Stimulated activated CD4-positive, alpha-beta T cell treated with anti-CD3 and anti-CD28 coated beads, TNF-alpha, amount 100 ng/mL, for 24 hours (primary cell): ENCODE results near the gene NFKB2.

Experiments
- DNase-seq, 3 experiments: peaks; one replicate each; pipeline ENCODE4 v3.0.0-alpha.2; 2020; ENCODE audit warnings: low read depth in 3 of 3

Gene NFKB2

DNA sequence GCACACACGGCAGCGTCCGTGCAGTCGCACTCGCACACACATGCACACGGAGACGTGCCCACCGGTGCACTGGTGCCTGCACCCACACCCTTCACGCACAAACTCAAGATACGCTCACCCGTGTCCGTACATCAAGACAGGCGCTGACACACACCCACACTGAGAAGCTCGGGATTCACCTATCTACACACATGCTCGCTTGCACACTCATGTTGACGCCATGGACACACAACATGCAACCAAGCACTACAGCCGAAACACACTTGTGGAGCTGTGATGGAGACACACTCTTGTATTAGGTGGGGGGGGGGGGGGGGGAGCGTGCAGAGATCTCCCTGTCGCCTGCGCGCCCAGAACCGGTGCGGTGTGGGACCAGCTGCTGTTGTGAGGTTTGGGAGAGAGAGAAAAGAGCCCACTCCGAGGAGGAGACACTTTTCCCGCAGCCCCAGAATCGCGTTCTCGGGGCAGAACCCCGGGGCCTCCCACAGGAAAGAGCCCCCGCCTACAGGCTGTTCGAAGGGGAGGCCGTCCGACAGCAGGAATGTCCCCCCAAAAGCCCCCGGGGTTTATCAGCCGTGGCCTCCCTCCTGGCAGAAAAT lies 605 bp upstream of the NFKB2 start:
- peak in 2 of 3 experiments; percentile 48 to 52 for DNase-seq

DNA sequence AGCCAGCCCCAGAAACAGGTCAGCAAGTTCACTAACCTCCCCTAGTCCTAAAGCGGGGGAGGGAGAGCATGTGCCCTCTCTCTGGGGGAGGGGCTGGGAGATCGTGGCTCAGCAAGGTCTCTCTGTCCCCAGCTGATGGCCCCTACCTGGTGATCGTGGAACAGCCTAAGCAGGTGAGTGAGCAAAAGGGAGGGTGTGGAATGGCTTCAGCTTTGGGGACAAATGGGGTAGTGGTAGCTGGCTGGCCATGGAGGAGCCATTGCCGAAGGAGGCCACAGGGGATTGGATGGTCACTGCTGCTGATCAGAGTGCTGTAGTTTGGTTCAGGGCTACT lies 779 bp downstream of the NFKB2 start:
- no peak for DNase-seq

- DNase-seq: no peak
Observed at GRCh38 chr10:102396730-102397151, 1.2 kb downstream of the NFKB2 start.

GRCh38 chr10:102397222-102398171 lies 2.0 kb downstream of the NFKB2 start:
- DNase-seq: no peak

DNA sequence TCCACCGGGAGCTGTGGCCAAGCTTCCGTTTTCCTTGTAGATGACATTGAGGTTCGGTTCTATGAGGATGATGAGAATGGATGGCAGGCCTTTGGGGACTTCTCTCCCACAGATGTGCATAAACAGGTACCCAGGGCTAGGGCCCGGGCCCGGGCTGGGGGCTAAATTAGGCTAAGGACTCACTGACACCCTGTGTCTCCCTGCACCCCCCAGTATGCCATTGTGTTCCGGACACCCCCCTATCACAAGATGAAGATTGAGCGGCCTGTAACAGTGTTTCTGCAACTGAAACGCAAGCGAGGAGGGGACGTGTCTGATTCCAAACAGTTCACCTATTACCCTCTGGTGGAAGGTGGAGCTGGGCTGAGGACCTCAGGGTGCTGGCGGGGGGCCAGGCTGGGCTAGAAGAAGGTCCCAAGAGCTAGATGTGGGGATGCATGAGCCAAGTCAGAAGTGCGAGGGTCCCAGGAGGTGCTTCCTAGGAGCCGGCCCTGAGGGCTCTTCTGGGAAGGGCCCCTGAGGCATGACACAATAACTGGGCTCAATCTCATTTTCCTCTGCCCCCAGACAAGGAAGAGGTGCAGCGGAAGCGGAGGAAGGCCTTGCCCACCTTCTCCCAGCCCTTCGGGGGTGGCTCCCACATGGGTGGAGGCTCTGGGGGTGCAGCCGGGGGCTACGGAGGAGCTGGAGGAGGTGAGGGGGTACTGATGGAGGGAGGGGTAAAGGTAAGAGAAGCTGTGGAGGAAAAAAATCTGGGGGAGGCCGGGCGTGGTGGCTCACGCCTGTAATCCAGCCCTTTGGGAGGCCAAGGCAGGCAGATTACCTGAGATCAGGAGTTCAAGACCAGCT lies 2.9 kb downstream of the NFKB2 start:
- DNase-seq: no peak

- peak; percentile 74 to 88 (median 77) for DNase-seq
Observed at GRCh38 chr10:102399217-102400021, 3.9 kb downstream of the NFKB2 start.

- DNase-seq: no peak
Observed at GRCh38 chr10:102400076-102400475, 4.6 kb downstream of the NFKB2 start.

DNA sequence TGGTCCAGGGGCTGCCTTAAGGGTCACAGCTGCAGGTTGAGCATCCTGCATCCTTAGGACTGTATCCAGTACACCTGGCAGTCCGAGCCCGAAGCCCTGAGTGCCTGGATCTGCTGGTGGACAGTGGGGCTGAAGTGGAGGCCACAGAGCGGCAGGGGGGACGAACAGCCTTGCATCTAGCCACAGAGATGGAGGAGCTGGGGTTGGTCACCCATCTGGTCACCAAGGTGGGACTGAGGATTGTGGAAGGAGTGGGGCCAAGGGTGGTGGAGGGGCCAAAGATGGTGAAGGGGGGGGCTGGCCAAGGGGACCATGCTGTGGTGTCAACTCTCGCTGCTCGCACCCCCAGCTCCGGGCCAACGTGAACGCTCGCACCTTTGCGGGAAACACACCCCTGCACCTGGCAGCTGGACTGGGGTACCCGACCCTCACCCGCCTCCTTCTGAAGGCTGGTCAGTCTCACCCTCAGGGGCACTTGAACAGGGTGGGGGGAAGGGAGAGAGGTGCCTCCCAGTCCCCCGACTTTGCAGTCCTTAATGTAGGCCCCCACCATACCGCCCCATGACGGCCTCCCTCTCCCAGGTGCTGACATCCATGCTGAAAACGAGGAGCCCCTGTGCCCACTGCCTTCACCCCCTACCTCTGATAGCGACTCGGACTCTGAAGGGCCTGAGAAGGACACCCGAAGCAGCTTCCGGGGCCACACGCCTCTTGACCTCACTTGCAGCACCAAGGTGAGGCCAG lies 5.3 kb downstream of the NFKB2 start:
- DNase-seq: no peak

- DNase-seq: no peak
Observed at GRCh38 chr10:102401342-102401654, 5.8 kb downstream of the NFKB2 start.

GRCh38 chr10:102401735-102402511 lies 6.4 kb downstream of the NFKB2 start:
- DNase-seq: no peak

GRCh38 chr10:102402512-102402896 lies 7.0 kb downstream of the NFKB2 start:
- no peak for DNase-seq

DNA sequence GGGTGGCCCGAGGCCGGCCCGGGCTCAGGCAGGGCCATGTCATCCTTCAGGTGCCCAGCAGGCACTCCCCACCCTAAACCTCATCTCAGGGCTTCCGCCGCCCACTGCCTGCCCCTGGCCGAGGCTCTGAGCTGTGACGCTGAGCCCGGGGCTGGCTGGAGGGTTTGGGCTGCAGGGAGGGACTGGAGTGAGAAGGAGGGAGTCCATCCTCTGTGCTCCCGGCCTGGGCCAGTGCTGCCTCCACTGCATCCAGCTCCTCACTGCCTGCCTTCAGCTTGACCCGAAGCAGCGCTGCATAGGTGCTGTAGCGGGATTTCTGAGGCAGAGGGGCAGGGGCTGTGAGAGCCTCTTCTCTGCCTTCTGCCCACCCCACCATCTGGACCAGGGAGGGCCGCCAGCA lies 7.6 kb downstream of the NFKB2 start:
- no peak for DNase-seq

DNA sequence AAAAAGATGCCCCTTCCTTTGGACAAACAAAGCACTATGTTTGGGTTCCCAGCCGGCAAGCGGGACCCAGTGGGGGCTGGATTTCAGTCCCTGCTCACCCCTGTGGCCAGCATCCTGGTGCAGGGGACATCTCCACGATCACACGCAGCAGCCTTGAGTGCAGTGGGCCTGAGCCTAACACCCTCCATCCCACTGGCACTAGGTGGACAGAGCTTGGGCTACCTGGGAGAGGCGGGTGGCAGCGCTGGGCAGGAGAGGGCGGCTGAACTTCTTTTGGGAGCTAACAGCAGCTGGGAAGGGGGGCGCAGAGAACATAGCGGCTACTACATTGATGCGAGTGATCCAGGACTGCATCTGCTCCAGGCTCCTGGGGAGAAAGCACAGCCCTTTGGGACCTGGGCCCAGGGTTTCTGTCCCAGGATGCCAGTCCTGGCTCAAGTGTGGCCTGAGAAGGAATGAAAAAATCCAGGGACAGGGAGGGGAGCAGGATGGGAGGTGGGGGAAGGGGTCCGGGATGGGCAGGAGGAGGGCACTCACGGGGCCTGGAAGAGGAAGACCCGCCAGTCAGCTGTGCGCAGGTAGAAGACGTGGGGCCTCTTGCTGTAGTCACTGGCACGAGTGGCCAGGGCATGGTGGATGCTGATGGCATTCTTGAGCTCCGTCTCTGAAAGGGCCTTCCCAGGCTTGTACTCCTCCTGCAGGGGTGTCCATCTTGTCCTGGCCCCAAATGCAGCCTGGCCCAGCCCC lies 9.0 kb downstream of the NFKB2 start:
- no peak for DNase-seq

DNA sequence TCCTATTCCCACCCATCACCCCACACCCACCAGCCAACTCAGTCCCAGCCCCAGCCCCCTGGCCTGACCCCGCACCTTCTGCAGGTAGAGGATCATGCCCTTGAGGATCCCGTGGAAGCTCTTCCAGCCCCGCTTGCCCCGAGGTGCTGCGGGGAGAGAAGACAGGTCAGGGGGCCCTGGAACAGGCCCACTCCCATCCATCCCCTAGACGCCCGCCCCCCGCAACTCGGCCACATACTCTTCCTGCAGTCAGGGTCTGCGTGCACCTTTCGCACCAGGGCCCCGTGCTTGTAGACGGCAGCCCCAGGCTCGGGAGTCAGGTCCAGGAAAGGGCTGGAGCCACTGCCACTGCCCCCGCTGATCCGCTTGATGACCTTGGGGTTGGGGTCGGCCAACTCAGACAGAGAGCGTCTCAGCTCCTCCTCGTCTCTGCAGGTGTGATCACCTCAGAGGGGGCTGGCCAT lies 9.6 kb downstream of the NFKB2 start:
- no peak for DNase-seq

DNA sequence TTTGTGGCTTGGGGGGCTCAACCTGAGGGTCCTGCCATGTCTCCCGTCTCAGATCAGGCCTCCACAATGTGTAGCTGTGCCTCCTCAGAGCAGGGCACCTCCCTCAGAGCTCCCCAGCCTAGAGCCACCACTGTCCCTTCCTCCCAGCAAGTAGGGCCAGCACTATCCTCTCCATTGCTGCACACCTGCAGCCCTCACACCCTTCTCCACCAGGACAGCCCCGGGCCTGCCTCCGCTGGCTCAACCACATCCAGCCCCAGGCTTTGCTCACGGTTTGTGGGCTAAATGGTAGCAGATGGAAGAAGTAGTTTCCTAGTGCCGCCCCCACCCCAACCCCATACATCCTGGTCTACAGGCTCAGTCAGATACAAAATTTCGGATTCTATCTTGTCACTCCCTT lies 10.1 kb downstream of the NFKB2 start:
- no peak for DNase-seq

- DNase-seq: no peak
Observed at GRCh38 chr10:102406815-102407214, 11.3 kb downstream of the NFKB2 start.

DNA sequence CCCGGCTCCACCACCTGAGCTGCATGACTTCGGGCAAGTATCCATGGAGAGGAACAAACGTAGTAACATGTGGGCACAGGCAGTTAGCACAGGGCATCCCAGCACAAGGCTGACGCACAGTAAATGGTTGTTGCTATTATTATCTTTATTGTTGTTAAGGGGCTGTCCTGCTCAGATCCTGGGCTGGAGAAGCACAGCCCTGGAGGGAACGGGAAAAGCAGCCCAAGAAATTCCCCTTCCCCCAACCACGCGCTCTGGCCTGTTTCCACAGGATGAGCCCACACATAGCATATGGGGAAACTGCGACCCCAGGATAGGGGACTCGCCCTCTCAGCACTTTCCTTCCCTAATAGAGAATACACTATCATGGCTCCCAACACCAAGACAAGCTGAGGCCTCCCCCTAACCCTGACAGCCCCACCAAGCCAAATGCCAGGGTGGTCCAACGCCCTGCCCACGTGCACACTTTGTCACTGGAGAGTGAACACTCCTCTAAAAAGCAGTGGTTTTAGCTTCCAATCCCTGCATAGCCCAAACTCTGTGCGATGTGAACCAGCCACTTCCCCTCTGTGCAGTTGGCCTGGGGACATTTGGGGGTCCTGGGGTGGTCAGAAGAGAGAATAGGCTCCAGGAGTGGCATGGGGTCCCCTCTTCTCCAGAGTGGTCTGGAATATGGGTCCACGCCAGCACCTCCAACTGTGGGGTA lies 12.1 kb downstream of the NFKB2 start:
- DNase-seq: no peak

- DNase-seq: no peak
Observed at GRCh38 chr10:102408131-102408727, 12.7 kb downstream of the NFKB2 start.
